KMS-11 (cell line): Measurements from ENCODE around the gene SLC39A9.

Experiments
- H2AFZ ChIP-seq: fragments of 200-600 bp; sonication (generic); 2 replicates; pipeline ENCODE4 v1.6.1; 2016; ENCODE audit warnings: antibody characterized with exemption, mixed run types, low read depth
- H3K27ac ChIP-seq: fragments of 200-600 bp; sonication (generic); 2 replicates; pipeline ENCODE4 v1.6.1; 2016; ENCODE audit warnings: mild to moderate bottlenecking, mixed run types
- H3K27me3 ChIP-seq: fragments of 200-600 bp; sonication (generic); 2 replicates; pipeline ENCODE4 v1.6.1; 2017; ENCODE audit warnings: mild to moderate bottlenecking, low read depth, mixed run types, moderate library complexity; ENCODE audit not compliant: insufficient read depth
- H3K36me3 ChIP-seq: fragments of 200-600 bp; sonication (generic); 2 replicates; pipeline ENCODE4 v1.6.1; 2017; ENCODE audit warnings: mild to moderate bottlenecking, mixed run types; ENCODE audit not compliant: insufficient read depth
- H3K4me1 ChIP-seq: fragments of 200-600 bp; sonication (generic); 2 replicates; pipeline ENCODE4 v1.6.1; 2016; ENCODE audit warnings: mild to moderate bottlenecking, low read depth, mixed run types; ENCODE audit not compliant: poor library complexity, severe bottlenecking
- H3K4me2 ChIP-seq: fragments of 200-600 bp; sonication (generic); 2 replicates; pipeline ENCODE4 v1.7.0; 2016; ENCODE audit warnings: mild to moderate bottlenecking, mixed run types
- H3K4me3 ChIP-seq: fragments of 200-600 bp; sonication (generic); IDR thresholded peaks from 2 replicates; pipeline ENCODE4 v1.6.1; 2017; ENCODE audit warnings: low read depth, low read length, mixed read lengths; ENCODE audit not compliant: insufficient read depth
- H3K79me2 ChIP-seq: fragments of 200-600 bp; sonication (generic); 2 replicates; pipeline ENCODE4 v1.6.1; 2016; ENCODE audit warnings: low read depth, mixed run types; ENCODE audit not compliant: insufficient read depth
- H3K9ac ChIP-seq: fragments of 200-600 bp; sonication (generic); 2 replicates; pipeline ENCODE4 v1.6.1; 2016; ENCODE audit warnings: mild to moderate bottlenecking, mixed run types
- H4K20me1 ChIP-seq: fragments of 200-600 bp; sonication (generic); 2 replicates; pipeline ENCODE4 v1.6.1; 2016; ENCODE audit warnings: mild to moderate bottlenecking, mixed run types; ENCODE audit not compliant: insufficient read depth
- TF ChIP-seq, protein P1 (sequence below): fragments of 200-600 bp; sonication (generic); conservative IDR thresholded peaks from 2 replicates; pipeline ENCODE4 v1.6.1; 2017; ENCODE audit warnings: low read depth, mild to moderate bottlenecking, antibody characterized with exemption, low read length, moderate library complexity, mixed read lengths

Gene SLC39A9

DNA sequence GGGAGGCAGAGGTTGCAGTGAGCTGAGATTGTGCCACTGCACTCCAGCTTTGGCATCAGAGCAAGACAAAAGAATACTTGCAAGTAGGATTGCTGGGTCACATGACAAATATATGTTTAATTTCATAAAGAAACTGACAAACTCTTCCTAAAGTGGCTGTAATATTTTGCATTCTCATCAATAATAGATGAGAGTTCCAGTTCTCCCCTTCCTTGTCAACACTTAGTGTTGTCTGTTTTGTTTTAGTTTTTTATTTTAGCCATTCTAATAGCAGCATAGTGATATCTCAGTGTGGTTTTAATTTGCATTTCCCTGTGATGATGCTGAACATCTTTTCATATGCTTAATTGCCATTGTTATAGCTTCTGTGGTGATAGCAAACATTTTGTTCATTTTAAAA is 31.2 kb downstream of the SLC39A9 start:
- TF ChIP-seq, protein P1, sequence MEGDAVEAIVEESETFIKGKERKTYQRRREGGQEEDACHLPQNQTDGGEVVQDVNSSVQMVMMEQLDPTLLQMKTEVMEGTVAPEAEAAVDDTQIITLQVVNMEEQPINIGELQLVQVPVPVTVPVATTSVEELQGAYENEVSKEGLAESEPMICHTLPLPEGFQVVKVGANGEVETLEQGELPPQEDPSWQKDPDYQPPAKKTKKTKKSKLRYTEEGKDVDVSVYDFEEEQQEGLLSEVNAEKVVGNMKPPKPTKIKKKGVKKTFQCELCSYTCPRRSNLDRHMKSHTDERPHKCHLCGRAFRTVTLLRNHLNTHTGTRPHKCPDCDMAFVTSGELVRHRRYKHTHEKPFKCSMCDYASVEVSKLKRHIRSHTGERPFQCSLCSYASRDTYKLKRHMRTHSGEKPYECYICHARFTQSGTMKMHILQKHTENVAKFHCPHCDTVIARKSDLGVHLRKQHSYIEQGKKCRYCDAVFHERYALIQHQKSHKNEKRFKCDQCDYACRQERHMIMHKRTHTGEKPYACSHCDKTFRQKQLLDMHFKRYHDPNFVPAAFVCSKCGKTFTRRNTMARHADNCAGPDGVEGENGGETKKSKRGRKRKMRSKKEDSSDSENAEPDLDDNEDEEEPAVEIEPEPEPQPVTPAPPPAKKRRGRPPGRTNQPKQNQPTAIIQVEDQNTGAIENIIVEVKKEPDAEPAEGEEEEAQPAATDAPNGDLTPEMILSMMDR: no peak
- Histone ChIP-seq H3K36me3 (no peaks in the 10 kb centered on the region), H3K27me3 (no peaks in the 10 kb centered on the region), H3K9ac (no peak overlapping the region), H3K79me2 (no peaks in the 10 kb centered on the region), H4K20me1 (no peaks in the 10 kb centered on the region), H2AFZ (no peak overlapping the region), H3K4me2 (no peak overlapping the region), H3K4me3 (no peak overlapping the region), H3K4me1 (no peaks in the 10 kb centered on the region), H3K27ac (no peak overlapping the region)

DNA sequence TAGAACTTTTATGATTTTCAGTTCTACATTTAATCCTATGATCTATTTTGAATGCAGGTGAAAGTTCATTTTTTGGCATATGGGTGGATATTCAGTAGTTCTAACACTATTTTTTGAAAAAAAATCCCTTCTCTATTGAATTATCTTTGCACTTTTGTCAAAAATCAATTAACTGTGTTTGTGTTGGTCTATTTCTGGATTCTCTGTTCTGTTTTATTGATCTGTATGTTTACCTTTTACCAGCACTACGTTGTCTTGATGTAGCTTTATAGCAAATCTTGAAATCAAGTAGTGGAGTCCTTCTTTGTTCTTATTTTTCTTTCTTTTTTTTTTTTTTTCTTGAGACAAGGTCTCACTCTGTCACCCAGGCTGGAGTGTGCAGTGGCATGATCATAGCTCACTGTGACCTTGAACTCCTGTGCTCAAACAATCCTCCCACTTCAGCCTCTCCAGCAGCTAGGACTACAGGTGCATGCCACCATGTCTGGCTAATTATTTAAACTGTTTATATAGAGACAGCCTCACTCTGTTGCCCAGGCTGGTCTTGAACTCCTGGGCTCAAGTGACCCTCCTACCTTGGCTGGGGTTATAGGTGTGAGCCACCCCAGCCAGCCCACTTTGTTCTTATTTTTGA is 31.9 kb downstream of the SLC39A9 start:
- Histone ChIP-seq H3K79me2 (no peaks in the 10 kb centered on the region), H3K36me3 (no peaks in the 10 kb centered on the region), H3K9ac (no peak overlapping the region), H3K4me2 (no peak overlapping the region), H4K20me1 (no peaks in the 10 kb centered on the region), H3K4me3 (no peak overlapping the region), H3K27ac (no peak overlapping the region), H3K4me1 (no peaks in the 10 kb centered on the region), H3K27me3 (no peaks in the 10 kb centered on the region), H2AFZ (no peak overlapping the region)
- TF ChIP-seq, protein P1: no peak

- no peaks in the 10 kb centered on the region for H3K27me3 ChIP-seq
- H4K20me1 ChIP-seq: no peaks in the 10 kb centered on the region
- no peak overlapping the region for H3K4me3 ChIP-seq
- H3K9ac ChIP-seq: no peak overlapping the region
- no peak overlapping the region for H3K4me2 ChIP-seq
- no peak overlapping the region for H3K27ac ChIP-seq
- H3K4me1 ChIP-seq: no peaks in the 10 kb centered on the region
- no peaks in the 10 kb centered on the region for H3K79me2 ChIP-seq
- no peaks in the 10 kb centered on the region for H3K36me3 ChIP-seq
- H2AFZ ChIP-seq: no peak overlapping the region
- TF ChIP-seq, protein P1: no peak
Measured at GRCh38 chr14:69432364-69432763, 33.9 kb downstream of the SLC39A9 start.

GRCh38 chr14:69439521-69440270 is 41.2 kb downstream of the SLC39A9 start:
- peaks cover 15% of the 10 kb centered on the region for H3K4me1 ChIP-seq
- H3K27me3 ChIP-seq: no peaks in the 10 kb centered on the region
- H3K4me2 ChIP-seq: no peak overlapping the region
- H3K27ac ChIP-seq: no peak overlapping the region
- H3K36me3 ChIP-seq: no peaks in the 10 kb centered on the region
- no peak overlapping the region for H3K9ac ChIP-seq
- H3K4me3 ChIP-seq: no peak overlapping the region
- H2AFZ ChIP-seq: no peak overlapping the region
- H4K20me1 ChIP-seq: no peaks in the 10 kb centered on the region
- H3K79me2 ChIP-seq: no peaks in the 10 kb centered on the region
- TF ChIP-seq, protein P1: no peak
